Activated CD4-positive, alpha-beta T cell treated with anti-CD3 and anti-CD28 coated beads, Interleukin-2, Interleukin-6, amounts not matched to agents 100 ng/mL and 50 ng/mL, durations not matched to agents 16 hours and 8 hours (primary cell): ENCODE data around the gene LSM2.
"Not testable (repeated sequence)": the region's sequence is repeated elsewhere in the genome, so short reads cannot be mapped to it uniquely, and the experiment has no call there.

ENCODE experiments used
- DNase-seq: peaks from one replicate; pipeline ENCODE4 v3.0.0-alpha.2; 2020

Gene LSM2

DNA sequence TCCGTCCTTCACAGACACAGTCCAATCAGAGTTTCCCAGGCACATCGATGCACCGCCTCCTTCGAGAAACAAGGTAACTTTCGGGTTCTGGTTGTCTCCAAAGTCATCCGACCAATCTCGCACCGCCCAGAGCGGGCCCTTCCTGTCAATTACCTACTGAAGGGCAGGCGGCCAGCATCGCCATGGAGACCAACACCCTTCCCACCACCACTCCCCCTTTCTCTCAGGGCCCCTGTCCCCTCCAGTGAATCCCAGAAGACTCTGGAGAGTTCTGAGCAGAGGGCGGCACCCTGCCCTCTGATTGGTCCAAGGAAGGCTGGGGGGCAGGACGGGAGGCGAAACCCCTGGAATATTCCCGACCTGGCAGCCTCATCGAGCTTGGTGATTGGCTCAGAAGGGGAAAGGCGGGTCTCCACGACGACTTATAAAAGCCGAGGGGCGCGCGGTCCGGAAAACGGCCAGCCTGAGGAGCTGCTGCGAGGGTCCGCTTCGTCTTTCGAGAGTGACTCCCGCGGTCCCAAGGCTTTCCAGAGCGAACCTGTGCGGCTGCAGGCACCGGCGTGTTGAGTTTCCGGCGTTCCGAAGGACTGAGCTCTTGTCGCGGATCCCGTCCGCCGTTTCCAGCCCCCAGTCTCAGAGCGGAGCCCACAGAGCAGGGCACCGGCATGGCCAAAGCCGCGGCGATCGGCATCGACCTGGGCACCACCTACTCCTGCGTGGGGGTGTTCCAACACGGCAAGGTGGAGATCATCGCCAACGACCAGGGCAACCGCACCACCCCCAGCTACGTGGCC, 20.7 kb upstream of the LSM2 start, which contains the start of gene HSPA1B:
Gene HSPA1B (plus strand): TSS at position 453 of the 794 bp plus-strand sequence. CDS start 213 bp downstream, at position 666.
- peak; percentile 99 for DNase-seq

DNA sequence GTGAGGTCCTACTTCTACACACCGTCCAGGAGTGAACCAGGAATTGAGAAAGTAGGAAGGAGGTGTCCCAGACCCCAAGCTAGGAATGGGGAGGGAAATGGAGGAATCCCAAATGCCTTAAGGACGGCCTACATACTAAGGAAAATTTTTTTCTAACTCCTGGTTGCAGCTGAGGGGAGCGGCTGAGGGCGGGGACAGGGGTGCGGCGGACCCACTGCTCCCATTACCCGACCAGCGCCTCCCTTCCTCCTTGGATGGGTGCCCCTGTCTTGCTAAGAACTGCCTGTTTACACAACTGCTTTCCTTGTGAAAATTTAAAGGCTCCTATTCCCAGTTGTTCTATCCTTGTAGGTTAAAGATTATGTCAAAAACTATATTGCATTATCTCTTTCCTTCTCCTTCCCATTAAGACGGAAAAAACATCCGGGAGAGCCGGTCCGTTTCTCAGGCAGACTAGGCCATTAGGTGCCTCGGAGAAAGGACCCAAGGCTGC, 20.1 kb upstream of the LSM2 start:
- peak; percentile 68 for DNase-seq

DNA sequence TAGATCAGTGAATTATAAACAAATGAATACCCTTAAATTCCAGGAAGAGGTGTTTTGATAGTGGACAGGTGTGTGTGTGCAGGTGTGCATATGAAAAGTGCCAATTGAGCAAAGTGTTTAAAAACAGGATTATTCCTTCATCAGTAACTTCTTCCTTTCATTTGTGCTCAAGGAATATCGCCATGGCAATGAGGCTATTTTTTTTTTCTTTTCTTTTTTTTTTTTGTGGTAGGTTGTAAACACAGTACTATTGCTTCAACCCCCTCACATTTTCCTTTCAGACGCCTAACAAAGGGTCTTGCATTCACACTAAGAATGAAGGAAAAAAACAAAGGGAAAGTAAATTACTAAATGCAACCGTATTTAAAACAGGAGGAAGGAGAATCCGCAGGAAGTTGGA, 18.8 kb upstream of the LSM2 start:
- no peak for DNase-seq

DNA sequence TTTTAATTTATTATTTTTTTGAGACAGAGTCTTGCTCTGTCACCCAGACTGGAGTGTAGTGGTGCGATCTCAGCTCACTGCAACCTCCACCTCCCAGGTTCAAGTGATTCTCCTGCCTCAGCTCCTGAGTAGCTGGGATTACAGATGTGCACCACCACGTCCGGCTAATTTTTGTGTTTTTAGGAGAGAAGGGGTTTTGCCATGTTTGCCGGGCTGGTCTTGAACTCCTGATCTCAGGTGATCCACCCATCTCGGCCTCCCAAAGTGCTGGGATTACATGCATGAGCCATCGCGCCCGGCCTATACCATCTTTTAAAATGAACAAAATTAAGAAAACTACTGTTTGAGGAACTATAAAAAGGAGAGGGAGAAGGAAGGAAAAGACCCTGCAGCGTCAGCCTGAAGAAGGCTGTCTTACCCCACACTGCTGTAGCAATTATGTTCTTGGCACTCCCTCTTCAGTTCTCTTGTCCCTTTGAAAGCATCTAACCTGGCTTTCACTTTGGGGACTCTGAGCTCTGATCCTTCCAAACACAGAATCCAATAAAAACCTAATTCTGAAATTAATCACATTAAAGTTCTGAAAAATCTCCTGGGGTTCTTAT, 16.9 kb upstream of the LSM2 start:
- not testable (repeated sequence) for DNase-seq

DNA sequence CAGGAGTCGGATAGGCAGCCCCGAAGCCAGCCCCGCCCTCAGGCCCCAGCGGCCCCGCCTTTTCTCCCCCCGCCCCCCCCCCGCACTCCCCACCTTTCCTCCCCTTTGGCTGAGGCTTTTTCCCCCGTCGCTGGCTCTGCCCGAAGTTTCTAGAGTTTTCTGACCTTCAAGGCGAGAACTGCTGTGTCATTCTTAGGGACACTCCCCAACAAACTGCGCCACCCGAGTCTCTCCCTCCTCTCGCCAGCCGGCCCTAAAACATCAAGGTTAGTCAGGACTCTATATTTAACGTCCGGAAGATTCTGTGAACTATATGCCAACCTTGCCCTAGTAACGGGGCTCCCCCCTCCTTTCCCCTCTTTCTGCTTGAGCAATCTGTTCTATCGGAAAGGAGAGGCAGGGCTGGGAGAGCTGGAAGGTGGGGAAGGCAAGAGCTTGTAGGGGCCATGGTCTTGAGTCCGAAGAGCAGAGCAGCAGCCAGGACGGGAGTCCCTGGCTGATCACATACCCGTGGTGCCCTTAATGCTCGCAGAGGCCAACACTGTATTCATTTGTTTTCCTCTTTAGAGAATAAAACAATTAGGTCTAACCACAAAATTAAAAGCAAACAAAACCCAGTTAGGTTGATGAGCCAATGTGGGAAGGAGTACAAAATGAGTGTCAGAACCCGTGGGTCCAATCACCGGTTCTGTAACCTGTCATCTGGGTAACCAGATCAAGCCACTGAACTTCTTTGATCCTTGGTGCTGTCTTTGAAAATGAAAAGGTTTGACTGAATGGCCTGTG, 15.5 kb upstream of the LSM2 start:
- peak; percentile 83 for DNase-seq

DNA sequence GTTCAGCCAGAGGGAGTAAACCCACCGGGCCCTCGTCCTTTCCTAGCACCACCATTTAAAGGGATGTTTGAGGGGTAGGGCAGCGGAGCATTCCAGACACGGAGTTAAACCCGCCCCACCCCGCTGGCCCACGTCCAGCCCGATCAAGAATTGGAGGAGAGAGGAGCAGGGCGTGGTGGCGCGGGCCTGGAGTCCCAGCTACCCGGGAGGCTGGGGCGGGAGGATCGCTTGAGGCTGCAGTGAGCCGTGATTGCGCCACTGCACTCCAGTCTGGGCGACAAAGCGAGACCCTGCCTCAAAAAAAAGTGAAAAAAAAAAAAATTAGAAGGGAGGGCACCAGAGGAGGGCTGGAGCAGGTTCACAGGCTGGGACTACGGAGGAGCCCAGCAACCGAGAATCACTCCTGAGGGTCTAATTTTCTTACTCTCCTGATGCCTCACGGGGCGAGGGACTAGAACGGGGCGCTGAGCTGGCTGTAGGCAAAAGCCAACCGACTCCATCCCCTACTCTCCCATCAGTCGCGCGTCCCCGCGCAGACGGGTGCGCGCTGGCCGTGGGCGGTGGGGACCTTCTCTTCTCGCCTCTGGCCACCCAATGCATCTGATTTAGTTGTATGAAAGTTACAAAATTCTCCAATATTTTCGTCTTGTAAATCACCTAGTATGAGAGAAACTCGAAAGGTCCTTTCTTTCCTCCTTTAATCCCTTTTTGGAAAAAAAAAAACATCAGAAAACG, 14.7 kb upstream of the LSM2 start:
- DNase-seq = peak; percentile 77

DNA sequence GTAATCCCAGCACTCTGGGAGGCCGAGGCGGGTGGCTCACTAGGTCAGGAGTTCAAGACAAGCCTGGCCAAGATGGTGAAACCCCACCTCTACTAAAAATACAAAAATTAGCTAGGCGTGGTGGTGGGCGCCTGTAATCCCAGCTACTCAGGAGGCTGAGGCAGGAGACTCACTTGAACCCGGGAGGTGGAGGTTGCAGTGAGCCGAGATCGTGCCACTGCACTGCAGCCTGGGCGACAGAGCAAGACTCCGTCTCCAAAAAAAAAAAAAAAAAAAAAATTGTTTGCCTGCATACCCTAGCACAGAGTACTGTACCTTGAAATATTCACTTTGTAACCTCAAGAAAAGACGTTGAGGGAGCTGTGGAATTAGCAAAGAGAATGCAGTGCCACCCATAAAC, 13.6 kb upstream of the LSM2 start:
- not testable (repeated sequence) for DNase-seq

DNA sequence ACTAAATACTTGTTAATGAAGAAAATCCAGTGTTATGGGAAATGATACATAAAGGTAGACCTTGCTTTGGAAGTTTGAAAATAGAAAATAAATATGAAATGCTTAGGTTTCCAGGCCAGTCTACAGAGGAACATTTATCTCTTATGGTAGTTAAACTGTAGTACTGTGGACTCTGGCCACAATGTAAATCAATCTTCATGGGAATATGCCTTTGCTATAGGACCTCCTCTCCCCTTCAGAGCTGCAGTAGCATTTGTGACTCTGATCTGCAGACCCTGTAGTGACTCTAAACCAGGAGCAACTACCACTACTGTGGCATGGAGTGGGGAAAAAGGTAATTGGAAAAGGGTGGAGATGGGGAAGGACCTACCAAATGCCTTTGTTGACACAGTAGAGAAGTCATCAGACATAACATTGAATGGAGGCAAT, 13.1 kb upstream of the LSM2 start:
- no peak for DNase-seq

DNA sequence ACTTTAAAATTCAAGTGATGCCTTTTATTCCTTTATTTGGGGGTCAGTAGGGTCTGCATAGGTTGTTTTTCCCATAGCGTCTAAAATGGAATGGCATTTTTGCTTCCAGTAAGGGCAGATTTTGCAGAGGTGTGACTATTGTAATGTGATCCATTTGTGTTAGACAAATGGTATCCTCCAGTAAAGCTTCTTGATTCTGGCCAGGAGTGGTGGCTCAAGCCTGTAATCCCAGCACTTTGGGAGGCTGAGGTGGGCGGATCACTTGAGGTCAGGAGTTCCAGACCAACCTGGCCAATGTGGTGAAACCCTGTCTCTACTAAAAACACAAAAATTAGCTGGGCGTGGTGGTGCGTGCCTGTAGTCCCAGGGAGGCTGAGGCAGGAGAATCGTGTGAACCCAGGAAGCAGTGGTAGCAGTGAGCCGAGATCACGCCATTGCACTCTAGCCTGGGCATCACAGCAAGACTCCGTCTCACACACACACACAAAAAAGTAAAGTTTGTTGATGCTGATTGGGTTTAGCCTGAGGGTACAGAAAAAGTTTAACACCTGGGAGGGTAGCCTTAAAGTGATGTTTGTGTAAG, 11.3 kb upstream of the LSM2 start:
- DNase-seq = not testable (repeated sequence)

DNA sequence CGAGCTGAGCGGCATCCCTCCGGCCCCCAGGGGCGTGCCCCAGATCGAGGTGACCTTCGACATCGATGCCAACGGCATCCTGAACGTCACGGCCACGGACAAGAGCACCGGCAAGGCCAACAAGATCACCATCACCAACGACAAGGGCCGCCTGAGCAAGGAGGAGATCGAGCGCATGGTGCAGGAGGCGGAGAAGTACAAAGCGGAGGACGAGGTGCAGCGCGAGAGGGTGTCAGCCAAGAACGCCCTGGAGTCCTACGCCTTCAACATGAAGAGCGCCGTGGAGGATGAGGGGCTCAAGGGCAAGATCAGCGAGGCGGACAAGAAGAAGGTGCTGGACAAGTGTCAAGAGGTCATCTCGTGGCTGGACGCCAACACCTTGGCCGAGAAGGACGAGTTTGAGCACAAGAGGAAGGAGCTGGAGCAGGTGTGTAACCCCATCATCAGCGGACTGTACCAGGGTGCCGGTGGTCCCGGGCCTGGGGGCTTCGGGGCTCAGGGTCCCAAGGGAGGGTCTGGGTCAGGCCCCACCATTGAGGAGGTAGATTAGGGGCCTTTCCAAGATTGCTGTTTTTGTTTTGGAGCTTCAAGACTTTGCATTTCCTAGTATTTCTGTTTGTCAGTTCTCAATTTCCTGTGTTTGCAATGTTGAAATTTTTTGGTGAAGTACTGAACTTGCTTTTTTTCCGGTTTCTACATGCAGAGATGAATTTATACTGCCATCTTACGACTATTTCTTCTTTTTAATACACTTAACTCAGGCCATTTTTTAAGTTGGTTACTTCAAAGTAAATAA, 10.6 kb upstream of the LSM2 start:
- DNase-seq = not testable (repeated sequence)

DNA sequence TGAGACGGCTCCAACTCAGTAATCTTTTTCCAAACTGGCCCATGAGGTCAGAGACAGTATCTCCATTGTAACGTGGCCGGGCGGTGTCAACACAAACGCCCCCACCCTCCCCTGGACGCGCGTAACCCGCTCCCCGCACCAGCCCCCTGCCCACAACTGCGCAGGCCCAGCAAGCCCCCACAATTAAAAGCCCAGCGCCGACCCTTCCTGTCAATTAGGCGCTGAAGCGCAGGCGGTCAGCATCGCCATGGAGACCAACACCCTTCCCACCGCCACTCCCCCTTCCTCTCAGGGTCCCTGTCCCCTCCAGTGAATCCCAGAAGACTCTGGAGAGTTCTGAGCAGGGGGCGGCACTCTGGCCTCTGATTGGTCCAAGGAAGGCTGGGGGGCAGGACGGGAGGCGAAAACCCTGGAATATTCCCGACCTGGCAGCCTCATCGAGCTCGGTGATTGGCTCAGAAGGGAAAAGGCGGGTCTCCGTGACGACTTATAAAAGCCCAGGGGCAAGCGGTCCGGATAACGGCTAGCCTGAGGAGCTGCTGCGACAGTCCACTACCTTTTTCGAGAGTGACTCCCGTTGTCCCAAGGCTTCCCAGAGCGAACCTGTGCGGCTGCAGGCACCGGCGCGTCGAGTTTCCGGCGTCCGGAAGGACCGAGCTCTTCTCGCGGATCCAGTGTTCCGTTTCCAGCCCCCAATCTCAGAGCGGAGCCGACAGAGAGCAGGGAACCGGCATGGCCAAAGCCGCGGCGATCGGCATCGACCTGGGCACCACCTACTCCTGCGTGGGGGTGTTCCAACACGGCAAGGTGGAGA, 8.5 kb upstream of the LSM2 start, which contains the start of the genes HSPA1A and HSPA1L:
Gene HSPA1A (plus strand): TSS at position 519 of the 814 bp plus-strand sequence. CDS start 214 bp downstream, at position 733.
Gene HSPA1L (minus strand): TSS at position 259 of the 814 bp plus-strand sequence. CDS start 3,311 bp downstream, outside the sequence.
- peak; percentile 94 for DNase-seq

DNA sequence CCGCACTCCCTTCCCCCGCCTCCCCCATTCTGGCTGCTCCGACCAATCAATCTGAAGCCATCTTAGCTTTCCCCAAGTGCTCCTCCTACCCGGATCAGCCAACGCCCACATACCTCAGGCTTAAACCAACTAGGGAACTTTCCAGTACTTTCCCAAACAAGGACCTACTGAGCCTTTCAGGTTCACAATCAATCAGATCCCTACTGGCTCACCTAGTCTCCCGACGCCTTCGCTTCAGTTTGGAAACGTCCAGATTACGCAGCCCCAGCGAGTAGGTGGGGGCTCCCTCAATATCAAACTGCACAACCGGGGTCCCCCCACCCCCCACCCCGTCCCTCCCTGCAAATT, 7.9 kb upstream of the LSM2 start:
- DNase-seq = peak; percentile 91

DNA sequence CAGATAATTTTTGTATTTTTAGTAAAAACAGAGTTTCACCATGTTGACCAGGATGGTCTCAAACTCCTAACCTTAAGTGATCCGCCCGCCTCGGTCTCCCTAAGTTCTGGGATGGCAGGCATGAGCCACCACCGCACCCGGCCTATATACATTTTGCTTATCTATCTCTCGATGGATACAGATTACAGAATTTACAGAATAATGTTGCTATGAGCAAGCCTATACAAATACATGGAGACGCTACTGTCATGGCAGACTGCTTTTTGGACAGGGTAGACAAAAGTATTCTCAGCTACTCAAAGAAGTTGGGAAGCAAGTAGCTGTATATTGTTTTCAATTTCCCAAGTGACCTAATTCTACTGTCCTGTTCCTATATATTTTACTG, 6.7 kb upstream of the LSM2 start:
- no peak for DNase-seq

DNA sequence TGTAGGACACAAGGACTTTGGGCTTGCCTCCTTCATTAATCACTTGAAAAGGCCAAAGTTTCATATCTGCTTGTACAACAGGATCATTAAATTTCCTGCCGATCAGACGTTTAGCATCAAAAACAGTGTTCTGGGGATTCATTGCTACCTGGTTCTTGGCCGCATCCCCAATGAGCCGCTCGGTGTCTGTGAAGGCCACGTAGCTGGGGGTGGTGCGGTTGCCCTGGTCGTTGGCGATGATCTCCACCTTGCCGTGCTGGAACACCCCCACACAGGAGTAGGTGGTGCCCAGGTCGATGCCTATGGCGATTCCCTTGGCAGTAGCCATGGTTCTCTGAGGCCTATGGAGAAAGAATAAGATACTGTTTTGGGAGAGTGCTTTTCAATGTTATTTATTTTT, 4.9 kb upstream of the LSM2 start:
- no peak for DNase-seq

DNA sequence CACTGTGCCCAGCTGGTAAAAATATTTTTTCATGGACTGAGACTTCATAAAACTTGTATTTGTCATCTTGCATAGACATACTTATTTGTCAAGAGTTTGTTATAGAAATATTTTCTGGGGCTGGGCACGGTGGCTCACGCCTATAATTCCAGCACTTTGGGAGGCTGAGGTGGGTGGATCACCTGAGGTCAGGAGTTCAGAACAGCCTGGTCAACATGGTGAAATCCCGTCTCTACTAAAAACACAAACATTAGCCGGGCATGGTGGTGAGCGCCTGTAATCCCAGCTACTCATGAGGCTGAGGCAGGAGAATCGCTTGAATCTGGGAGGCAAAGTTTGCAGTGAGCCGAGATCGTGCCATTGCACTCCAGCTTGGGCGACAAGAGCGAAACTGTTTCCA, 1.8 kb upstream of the LSM2 start:
- DNase-seq = not testable (repeated sequence)

DNA sequence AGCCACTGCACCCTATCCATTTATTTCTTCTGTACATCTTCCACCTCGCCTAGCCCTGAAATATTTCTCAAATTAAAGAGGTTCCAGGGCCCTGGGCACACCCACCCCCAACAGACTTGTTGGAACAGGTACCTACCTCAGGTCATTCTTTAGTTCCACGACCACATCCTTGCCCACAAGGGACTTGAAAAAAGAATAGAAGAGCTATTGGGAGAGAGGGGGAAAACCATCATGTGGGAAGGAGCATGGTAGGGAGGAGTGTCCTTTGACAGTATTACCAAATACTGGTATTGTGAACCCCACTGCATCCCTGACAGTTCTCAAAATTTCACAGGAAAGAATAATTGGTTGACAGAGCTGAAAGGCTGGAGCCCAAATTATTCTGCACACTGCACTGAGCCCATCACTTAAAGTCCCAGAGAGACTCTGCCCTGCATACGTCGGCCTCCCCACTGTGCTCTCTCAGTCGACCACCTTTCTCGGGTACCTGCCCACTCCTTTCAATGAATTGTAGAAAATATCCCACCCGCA, 762 bp downstream of the LSM2 start:
- DNase-seq = no peak

DNA sequence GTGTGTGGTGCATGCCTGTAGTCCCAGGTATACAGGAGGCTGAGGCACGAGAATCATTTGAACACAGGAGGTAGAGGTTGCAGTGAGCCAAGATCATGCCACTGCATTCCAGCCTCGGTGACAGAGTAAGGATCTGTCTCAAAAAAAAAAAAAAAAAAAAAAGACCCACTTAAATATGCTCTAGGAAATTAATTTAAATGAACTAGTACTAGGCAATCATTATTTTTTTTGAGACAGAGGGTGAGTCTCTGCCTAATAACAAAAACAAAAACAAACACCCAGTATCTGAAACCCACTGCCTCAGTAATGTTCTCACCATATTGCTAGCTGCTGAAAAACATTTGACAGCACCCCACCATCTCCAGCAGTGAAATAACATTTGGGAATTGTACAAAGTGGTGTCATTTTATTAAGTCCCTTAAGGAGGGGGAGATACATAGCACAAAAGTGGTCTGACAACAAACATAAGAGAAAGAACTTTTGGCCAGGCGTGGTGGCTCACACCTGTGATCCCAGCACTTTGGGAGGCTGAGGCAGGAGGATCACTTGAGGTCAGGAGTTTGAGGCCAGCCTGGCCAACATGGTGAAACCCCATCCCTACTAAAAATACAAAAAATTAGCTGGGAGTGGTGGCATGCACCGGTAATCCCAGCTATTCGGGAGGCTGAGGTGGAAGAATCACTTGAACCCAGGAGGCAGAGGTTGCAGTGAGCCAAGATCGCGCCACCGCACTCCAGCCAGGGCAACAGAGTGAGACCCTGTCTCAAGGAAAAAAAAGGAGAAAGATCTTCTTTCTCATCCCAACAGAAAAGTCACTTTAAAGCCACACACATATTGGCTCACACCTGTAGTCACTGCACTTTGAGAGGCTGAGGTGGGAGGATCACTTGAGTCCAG, 5.5 kb downstream of the LSM2 start:
- not testable (repeated sequence) for DNase-seq

DNA sequence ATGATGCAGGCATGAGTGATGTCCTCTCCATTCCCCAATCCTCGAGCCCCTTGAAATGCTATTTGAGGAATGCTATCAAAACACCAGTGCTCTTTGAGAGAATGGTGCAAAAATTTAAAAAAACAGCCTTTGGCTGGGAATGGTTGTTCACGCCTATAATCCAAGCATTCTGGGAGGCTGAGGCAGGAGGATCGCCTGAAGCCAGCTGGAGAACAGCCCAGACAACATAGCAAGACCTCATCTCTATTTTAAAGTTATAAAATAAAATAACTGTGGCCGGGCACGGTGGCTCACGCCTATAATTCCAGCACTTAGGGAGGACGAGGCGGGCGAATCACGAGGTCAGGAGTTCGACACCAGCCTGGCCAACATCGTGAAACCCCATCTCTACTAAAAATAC, 7.0 kb downstream of the LSM2 start:
- no peak for DNase-seq

DNA sequence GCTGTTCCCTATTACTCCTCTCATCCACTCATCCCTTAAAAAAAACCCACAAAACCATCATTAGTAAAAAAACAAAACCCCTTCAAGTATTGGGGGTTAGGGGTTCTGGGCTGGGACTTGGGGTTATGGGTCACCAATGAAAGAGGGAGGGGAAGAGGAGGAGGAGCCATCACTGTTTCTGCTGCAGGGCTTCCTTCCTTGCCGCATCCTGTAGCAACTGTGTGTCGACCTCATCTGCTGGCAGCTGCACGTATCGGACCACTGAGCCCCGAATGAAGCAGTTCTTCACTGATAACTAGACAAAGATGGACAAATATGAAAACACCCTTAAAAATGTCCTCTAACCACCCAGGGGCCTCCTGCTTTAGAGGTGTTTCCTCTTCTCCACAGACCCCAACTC, 9.2 kb downstream of the LSM2 start:
- DNase-seq = peak; percentile 70
